Stimulated activated CD8-positive, alpha-beta memory T cell treated with anti-CD3 and anti-CD28 coated beads, Interleukin-12 subunit alpha, Interleukin-12 subunit beta, amount 100 ng/mL, for 1 hour (primary cell): ENCODE measurements around the gene CWH43.
"Not testable (repeated sequence)": the region's sequence is repeated elsewhere in the genome, so short reads cannot be mapped to it uniquely, and the experiment has no call there.

Experiments
- DNase-seq: peaks from one replicate; pipeline ENCODE4 v3.0.0-alpha.2; 2020; ENCODE audit warnings: low read depth

Gene CWH43

DNA sequence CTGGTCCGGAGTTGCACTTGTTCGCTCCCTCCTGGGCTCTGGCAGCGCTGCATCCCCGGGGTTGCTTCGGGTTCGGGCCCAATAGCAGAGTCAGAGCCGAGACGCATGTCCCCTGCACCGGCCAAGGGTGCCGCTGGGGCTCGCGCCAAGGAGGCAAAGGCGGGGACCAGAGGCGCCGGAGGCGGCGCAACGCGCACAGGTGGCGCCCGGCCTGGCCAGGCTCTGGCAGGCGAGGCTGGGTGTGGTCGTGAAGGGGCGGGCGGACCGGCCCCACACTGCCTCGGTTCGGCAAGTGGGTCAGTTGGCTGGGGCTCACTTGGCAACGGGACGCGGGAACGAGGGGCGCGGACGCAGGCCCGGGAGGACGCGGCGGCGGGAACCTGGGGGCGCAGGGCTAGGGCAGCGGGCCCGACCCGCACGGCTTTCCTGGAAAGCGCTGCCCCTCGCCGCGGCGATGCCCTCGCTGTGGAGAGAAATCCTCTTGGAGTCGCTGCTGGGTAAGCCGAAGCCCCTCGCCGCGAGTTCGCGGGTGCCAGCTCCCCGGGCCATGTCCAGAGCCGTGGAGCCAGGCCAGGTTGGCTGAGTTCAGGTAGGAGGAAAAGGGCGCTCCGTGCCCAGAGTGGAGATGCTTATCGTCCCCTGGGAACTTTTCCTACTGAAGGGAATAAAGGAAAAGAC, at the start of gene CWH43:
Gene CWH43 (plus strand): TSS at position 300 of the 678 bp plus-strand sequence. CDS start 155 bp downstream, at position 455.
- no peak for DNase-seq

DNA sequence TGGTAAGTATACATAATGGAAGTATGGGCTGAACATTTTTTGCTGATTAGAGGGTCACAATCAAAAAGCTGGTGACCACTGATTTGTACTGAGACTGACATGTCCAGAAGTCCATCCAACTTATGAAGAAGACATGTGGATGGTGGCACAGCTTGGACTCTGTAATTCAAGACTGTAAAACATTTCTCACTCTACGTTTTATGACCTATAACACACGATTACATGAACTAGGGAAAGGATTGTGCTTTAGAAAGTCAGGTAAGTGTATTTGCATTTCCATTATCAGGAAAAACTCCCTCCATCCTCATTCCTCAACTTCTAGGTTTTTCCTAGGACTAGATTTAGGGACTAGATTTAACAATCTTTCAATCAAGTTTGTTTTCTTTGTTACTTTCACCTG, 49.0 kb upstream of the CWH43 start:
- DNase-seq: no peak

DNA sequence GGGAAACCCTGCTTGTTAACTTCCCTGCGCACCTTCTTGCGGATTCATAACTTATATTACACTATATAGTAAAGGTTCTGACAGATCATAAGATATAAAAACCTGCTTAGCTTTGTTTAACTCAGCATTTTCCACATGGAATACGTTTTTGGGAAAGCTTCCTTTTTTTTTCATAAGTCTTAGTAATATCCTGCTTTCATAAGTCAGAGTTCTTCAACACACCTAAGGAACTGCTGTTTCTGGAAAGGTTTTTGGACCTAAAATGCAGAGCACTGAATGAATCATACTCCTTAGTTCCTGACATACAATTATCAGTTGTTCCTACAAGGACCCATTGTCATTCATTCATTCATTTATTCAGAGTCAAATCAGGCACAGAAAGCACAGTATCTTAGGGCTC, 47.2 kb upstream of the CWH43 start:
- DNase-seq: no peak

DNA sequence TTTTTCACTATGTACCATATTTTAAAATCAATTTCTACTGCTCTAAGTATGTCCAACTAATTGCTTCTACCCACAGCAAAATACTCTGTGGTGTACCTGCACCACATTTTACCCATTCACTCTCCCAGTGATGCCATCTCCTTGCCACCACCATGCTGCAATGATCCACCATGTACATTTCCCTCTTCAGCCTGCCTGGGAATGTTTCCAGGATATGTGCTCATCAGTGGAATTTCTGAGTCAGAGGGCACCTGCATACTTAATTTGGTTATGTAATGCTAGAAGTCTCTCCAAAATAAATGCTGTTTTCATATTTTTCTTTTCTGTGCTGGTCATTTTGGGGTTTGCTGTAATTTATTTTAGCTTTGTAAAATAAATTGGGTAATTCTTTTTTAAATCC, 46.3 kb upstream of the CWH43 start:
- no peak for DNase-seq

DNA sequence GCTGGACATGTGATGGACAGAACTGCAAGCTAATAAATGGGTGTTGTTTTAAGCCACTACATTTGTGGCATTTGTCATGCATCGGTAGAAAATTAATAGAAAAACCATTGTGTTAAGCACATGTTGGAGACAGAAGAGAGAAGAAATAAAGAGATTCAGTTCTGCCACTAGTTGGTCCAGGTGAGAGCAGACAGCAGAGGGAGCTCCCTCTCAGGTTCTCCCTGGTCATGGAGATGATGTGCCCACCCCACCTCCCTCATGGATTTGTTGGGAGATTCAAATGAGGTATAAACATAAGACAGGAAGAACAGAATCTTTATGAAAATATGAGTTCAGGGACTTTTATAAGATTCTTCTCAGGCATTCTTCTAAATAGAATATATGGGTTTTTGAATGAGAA, 42.7 kb upstream of the CWH43 start:
- no peak for DNase-seq

DNA sequence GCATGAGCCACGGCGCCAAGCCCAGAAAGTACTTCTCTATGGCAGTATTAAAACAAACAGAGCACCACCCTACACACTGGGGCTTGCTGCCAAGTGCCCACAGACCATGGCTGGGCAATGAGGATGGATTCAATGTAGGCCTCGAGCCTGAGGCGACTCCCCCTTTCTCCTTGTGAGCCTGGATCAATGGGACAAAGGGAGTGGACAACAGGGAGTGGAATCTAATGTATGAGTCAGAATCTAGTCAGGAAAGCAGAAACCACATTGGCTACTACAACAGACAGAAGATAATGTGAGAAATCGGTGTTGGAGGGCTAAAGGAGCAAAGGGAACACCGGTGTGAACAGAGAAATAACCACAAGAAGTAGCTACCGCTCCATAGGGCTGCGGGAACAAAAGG, 41.8 kb upstream of the CWH43 start:
- DNase-seq: no peak

DNA sequence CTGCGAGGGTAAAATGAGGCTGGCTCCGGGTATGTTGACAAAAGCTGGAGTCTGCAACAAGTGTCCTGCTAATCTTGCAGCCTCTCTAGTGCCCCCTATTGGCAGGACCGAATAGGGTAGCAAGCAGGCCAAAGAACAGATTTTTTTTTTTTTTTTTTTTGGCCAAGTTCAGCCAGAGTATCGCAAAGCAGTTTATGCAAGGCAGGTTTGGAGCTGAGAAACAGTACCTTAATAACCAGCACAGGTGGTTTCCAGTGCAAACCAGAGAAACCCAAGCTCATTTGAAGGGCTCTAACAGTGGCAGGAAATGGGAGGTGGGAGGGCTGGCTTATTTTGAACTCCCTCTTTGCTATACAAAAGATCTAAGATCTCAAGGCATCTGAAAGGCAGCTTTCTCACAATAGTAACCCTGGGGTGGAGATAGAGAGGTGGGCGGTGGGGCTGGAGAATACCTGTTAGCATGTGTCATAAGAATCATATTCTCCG, 41.3 kb upstream of the CWH43 start:
- DNase-seq: no peak

DNA sequence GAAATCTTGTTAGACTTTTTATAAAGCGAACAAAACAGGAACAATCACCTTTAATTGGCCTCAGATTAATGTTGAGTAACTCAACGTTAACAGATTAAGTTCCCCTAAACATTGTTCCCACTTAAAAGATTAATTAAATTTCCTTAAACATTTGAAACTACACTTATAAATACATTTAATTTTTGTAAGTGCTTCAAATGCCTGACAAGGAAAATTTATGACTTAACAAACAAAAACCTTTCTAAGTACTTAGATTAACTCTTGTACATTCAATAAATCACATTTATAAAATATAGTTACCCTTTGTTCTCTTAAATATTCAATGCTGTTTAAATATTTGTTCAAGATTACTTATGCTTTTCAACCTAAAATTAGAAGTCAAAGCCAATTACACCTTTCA, 40.1 kb upstream of the CWH43 start:
- no peak for DNase-seq

DNA sequence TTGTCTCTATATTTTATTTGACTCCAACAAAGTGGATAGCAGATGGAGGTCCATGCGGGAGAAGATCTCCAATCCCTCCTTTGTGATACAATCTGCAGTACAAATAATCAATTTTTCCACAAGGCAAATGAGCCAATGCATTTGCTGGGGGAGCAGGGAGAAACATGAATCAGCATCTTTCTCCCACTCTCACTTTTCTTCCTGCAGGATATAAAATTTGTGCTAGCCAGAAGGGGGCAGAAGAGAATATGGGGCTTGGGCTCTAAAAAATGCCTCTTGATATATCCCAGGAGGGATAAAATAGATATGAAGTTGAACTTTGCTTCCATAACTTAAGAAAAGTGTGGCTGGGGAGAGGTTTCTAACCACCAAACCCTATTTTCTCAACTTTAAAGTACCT, 38.3 kb upstream of the CWH43 start:
- no peak for DNase-seq

DNA sequence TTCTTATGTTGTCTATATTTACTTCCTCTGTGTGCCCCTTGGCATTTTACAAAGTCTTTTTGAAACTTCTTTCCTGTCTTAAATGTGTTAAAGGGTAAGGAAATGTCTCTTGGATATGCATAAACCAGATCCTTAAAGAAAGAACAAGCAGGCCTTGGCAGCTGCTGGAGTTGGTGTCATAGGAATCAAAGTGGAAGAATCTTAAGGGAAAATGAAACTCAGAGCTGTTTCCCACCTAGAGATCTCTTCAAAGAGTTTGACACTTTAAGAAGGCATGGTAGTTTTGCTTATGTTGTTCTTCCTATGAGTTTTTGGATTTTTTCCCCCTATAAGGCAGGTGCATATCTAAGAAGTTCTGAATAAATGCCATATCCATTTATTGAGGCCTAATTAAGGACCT, 37.0 kb upstream of the CWH43 start:
- no peak for DNase-seq

DNA sequence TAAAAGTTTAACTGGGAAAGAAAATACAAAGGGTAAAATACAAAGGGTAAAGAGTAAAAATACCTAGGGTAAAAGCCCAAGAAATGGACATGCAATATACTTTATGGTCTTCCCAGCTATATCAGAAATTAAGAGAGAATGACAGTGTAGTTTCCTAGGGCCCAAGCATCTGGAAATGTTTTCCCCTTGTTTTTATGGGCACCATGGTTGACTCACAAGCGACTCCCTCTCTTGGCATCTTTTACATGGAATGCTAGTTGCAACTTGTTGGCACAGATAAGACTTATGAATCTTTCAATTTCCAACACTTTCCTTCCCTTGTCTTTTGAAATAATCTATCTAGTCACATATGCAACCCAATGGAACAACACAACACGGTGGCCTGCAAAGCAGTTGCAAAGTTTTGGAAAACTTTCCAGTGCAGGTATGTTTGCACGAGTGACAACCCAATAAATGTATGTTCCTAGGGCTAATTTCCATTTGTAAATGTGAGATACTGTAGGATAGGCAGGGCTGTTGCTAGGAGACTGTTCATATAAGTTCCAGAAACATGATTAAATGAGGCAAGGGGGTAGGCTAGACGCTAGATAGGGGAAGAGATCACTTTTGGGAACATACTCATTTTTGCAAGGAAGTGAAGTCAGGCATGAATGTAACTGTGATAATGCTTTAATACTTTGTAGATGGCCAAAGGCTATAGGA, 36.4 kb upstream of the CWH43 start:
- DNase-seq: no peak

DNA sequence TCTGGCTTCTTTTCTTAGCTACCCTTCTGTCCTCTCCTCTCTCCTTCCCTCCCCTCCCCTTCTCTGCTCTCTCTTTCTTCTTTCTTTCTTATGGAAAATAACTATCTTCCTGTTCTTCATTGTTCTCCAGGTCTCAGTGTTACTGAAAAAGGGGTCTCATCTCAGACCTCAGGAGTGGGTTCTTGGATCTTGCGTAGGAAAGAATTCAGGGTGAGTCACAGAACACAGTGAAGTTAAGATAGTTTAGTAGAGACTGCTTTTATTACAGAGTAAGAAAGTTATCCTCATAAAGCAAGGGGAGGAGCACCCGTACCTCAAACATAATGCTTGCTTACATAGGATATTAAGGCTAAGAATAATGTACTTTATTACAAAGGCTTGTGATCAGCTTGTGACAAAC, 31.8 kb upstream of the CWH43 start:
- no peak for DNase-seq

DNA sequence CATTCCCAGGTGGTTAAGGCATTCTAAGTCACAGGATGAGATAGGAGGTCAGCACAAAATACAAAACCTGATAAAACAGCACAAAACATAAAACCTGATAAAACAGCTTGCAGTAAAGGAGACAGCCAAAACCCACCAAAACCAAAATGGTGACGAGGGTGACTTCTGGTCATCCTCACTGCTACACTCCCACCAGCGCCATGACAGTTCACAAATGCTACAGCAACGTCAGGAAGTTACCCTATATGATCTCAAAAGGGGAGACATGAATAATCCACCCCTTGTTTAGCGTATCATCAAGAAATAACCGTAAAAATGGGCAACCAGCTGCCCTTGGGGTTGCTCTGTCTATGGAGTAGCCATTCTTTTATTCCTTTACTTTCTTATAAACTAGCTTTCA, 28.7 kb upstream of the CWH43 start:
- not testable (repeated sequence) for DNase-seq

DNA sequence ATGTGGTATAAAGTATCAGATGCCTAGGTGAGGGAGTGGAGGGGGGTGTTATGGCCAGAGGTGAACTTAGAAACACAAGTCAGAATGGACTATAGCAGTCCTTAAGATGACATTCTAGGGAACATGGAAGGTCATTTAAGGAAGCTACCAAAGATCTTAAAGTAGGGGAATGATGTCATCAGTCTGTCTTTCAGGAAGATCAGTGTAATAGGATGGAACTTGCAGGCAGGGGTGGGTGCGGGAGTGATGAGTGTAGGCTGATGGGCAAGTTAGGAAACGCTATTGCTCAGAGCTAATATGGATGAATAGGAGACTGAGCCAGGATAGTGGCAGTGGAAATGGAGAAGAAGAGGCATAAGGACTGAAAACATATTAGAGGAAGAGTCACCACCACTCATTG, 27.5 kb upstream of the CWH43 start:
- DNase-seq: no peak

DNA sequence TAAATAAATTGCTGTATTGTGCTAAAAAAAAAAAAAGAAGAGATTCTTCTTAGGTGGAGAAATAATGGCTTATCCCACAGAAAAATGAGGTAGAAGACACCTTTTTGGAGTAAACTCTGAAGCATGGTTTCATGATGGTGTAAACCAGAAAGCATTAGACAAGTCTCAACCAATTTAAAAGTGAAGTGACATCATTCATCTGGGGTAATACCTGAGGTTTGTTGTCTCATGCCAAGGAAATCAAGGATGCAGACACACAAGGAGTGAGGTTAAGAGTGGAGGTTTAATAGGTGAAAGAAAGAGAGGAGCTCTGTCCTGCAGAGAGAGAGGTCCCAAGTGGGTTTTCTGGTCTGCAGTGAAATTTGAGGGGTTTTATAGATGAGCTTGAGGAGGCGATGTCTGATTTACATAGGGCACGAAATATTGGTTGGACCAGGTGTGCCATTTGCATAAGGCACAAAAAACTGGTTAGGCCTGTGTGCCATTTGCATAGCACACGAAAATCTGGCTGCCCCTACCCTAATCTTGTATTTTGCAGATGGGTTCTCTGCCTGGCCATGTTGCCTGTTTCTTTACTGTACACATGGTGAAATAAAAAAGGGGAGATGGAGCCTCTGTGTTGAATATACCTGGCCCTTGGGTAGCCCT, 25.0 kb upstream of the CWH43 start:
- DNase-seq: no peak

DNA sequence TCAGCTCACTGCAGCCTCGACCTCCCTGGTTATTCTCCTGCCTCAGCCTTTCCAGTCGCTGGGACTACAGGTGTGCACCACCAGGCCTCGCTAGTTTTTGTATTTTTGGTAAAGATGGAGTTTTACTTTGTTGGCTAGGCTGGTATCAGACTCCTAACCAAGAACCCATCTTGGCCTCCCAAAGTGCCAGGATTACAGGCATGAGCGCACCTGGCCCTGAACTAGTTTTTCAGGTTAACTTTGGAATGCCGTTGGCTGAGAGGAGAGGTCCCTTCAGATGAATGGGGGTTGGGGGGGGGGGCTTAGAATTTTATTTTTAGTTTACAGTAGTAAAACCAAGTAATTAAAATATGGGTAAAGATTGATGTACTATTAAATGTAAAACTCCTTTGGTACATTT, 23.4 kb upstream of the CWH43 start:
- no peak for DNase-seq

DNA sequence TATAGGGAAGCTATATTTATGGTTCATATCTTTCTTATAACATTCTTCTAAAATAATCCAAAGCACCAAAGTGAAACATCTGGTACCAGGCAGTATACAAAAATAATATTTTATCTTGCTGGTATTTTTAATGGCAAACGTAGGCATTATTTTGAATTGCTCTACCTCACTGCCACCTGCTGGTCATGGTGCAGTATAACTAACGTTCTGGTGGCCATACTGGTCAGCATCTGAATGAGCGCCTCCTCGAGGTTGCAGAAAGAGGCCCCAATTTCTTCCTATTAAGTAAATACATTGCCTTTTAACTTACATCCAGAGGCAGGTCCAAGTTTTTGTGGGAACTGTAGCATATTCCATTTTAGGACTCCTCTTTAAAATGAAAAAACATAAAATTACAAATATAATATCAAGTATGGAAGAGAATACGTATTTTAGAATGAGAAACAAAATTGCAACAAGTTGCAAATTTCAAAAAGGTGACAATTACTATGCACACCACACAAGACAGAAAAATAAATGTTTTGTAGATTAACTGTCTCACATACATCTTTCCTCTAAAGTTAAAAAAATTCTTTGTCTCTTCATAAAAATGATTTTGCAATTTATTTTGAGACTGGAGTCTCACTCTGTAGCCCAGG, 22.9 kb upstream of the CWH43 start:
- peak; percentile 63 for DNase-seq

DNA sequence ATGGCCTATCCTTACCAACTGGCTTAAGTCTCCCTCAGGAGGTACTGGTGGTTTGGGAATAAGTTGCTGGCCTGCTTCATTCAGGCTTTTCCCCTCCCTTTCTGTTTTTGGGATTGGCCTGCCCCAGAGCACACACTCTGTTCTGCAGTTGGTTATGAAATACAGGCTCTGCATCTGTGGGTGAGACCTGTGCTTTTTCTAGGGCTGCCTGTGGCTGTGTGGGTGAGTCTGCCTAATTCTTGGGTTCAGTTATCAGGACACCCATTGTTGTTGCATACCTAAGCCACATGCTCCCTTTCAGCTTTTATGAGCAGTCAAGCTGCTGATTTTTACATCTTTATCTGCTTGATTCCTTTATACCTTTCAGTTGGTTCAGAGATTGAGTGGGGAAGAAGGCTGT, 19.0 kb upstream of the CWH43 start:
- DNase-seq: no peak

DNA sequence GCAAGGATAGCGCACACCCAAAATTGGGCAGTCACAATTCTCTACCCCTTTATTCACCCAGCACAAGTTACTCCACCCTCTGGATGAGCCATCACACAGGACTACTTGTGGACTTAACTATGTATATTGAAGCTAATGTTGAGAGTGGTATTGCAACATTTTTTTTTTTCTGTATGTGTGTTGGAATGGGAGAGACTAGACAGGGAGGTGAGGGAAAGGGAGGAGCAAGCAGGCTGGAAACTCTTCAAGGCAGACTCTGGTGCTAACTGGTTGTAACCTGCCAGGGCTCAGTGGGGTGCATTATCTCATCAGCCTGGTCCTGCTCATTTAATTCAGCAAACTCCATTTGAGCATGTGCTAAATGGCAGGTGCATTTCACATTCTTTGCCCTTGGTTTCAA, 18.4 kb upstream of the CWH43 start:
- DNase-seq: no peak

DNA sequence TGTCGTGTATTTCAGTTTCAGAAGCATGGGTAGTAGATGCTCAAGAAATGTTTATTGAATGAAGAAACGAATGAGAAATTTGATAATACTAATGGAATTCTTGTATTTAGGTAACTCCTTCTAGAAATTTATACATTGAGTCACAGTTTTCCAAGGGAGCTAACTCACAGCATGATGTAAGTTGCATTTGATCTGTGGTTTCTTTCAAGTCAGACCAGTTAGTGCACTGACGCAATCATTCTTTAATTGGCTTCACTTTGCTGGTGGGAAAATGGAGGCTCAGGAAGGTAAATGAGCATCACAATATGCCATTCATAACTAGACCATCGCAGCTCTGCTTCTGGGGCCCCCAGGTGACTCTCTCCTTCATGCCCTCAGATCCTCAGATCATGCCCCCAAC, 17.3 kb upstream of the CWH43 start:
- DNase-seq: no peak

DNA sequence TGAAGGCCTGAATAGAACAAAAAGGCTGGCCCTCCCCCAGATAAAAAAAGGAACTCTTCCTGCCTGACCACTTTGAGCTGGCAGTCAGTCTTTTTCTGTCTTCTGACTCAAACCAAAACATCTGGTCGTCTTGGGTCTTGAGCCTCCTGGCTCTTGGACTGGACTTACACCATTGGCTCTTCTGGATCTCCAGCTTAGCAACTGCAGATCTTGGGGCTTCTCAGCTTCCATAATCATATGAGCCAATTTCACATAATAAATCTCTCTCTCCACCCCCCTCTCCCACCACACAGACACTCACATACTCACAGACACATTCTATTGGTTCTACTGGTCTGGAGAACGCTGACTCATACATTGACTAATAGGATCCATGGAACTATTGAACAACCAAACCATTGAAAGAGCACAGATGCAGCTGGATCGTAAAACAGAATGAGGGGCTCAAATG, 15.6 kb upstream of the CWH43 start:
- no peak for DNase-seq

DNA sequence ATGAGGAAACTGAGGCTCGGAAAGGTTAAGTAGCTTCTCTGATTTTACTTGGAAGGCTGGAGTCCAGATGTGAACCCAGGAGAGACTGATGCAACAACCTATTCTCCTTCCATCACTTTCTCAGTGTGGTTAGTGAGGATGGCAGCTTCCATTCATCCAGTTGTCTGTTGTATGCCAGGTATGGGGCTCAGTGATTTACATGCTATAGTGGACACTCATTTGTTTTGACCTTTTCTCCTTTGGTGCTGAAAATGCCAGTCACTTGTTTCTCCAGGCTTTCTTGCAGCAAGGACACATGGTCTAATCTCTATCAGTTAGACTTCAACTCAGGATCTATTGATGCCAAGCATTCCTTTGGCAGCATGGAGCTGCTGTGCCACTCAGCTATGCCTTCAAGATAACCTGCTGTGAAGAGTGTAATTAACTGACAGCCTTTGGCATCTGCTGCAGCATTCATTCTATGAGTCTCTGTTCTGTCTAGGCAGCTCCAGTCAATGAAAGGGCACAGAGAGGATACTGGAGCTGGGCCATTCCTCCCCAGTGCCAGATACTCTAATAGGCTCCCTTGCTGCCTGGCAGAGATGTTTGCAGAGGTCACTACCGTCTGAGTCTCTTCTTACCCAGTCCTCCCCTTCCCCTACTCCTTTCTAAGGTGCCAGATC, 11.0 kb upstream of the CWH43 start:
- no peak for DNase-seq
